ENCODE results near the gene PRAMEF12.
"Not testable (repeated sequence)": the region's sequence is repeated elsewhere in the genome, so short reads cannot be mapped to it uniquely, and the experiment has no call there.

PRAMEF12 gene

DNA sequence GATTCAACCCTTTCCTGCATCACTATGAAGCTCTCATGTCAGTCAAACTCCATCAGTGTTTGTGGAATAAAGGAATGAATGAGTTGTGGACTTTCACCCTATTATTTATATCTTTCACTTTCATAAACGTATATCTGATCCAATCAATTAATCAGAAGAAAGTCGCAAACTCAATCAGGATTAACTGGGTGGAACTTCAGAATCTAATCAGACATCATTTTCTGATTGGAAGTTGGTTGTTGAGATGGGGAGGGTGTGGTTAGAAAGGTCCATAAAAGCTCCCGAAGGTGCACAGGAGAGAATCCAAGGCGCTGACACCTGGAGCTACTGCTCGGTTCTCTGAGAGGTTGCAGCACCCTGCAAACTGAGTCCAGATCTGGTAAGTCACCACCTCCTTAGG lies at the start of gene PRAMEF12:
TSS of gene PRAMEF12 (plus strand) at position 301 of the 400 bp plus-strand sequence. CDS start 1,130 bp downstream, outside the sequence.
- no peak for DNase-seq (ENCODE audit: low read depth)

GRCh38 chr1:12728391-12728790 lies 45.1 kb upstream of the PRAMEF12 start:
- DNase-seq (ENCODE audit: low read depth) = no peak

GRCh38 chr1:12730156-12730555 lies 43.4 kb upstream of the PRAMEF12 start:
- DNase-seq (ENCODE audit: low read depth) = no peak

DNA sequence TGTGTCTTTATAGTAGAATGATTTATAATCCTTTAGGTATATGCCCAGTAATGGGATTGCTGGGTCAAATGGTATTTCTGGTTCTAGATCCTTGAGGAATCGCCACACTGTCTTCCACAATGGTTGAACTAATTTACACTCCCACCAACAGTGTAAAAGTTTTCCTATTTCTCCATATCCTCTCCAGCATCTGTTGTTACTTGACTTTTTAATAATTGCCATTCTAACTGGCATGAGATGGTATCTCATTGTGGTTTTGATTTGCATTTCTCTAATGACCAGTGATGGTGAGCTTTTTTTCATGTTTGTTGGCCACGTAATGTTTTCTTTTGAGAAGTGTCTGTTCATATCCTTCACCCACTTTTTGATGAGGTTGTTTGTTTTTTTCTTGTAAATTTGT lies 42.5 kb upstream of the PRAMEF12 start:
- DNase-seq (ENCODE audit: low read depth) = not testable (repeated sequence)

- DNase-seq (ENCODE audit: low read depth) = no peak
Measured at GRCh38 chr1:12734651-12735050, 38.9 kb upstream of the PRAMEF12 start.

DNA sequence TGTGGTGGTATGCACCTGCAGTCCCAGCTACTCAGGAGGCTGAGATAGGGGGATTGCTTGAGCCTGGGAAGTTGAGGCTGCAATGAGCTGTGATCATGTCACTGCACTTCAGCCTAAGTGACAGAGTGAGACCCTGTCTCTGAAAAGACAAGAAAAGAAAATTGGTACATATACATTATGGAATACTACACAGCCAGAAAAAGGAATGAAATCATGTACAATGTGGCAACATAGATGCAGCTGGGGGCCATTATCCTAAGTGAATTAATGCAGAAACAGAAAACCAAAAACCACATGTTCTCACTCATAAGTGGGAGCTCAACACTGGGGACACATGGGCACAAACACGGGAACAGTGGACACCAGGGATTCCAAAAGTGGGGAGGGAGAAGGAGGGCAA lies 34.6 kb upstream of the PRAMEF12 start:
- no peak for DNase-seq (ENCODE audit: low read depth)

- DNase-seq (ENCODE audit: low read depth) = no peak
Measured at GRCh38 chr1:12739613-12740012, 33.9 kb upstream of the PRAMEF12 start.

DNA sequence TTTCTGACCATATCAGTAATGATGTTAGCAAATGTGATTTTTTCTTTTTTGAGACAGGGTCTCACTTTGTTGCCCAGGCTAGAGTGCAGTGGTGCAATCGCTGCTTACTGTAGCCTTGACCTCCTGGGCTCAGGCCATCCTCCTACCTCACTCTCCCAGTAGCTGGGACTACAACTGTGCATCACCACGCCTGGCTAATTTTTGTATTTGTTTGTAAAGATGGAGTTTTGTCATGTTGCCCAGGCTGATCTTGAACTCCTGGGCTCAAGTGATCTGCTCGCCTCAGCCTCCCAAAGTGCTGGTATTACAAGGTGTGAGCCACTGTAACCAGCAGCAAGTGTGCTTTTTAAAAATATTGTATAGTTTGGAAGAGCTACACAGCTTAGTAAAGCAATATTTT lies 31.6 kb upstream of the PRAMEF12 start:
- DNase-seq (ENCODE audit: low read depth) = no peak

DNA sequence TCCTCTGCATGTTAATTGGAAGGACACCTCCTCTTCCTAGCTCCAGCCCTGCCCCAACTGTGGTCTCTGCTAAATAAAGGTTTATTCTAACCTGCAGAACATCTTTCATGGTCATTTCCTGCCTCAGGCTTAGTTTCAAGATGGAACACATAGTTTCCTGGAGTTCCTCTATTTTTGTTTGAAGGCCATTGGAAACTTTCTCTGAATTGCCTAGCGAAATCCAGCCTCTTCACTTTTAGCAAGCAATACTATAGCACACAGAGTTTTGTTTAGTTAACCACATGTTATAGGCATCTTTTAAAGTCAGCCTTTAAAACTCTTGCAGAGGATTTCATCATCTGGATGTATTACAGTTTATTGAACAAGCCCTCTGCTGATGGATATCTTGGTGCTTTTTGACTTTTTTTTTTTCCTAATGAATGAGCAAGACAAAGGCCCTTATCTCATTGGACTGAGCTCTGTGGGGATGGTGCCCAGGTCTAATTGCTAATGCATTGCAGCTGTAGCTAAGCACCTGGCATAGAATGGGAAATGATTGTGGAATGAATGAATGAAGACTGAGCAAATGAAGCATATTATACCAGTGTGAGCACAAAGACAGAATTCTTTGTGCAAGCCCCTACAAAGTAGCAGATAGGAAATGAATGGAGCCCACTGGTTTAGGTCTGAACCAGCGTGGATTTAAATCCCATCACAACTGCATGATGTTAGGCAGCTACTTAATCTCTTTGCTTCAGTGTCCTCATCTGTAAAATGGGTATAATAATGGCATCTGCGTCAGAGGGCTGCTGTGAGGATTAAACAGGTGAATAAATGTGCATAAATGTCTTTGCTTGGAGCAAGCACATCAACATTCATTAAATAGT lies 28.2 kb upstream of the PRAMEF12 start:
- no peak for DNase-seq (ENCODE audit: low read depth)

GRCh38 chr1:12745992-12746323 lies 27.6 kb upstream of the PRAMEF12 start, which contains the start of gene CFAP107:
Gene CFAP107, plus strand, starts transcription at chr1:12746200. Its CDS starts 231 bp downstream, at chr1:12746431.
- no peak for DNase-seq (ENCODE audit: low read depth)

DNA sequence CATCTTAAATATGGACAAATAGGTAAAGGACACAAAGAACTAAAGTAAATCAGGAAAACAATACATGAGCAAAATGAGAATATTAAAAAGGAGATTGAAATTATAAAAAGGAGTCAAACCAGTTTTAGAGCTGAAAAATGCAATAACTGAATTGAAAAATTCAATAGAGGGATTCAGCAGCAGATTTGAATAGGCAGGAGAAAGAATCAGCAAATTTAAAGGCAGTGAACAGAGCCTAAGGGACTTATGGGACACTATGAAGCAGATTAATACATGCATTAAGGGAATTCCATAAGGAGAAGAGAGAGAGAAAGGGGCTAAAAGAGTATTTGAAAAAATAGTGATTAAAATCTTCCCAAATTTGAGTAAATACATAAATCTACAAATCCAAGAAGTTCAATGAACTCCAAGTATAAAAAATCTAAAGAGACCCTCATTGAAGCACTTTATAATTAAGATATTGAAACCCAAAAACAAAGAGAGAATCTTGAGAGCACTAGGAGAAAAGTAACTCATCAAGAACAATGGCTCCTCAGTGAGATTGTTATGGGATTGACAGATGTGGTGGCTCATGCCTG lies 24.7 kb upstream of the PRAMEF12 start:
- DNase-seq (ENCODE audit: low read depth) = no peak

DNA sequence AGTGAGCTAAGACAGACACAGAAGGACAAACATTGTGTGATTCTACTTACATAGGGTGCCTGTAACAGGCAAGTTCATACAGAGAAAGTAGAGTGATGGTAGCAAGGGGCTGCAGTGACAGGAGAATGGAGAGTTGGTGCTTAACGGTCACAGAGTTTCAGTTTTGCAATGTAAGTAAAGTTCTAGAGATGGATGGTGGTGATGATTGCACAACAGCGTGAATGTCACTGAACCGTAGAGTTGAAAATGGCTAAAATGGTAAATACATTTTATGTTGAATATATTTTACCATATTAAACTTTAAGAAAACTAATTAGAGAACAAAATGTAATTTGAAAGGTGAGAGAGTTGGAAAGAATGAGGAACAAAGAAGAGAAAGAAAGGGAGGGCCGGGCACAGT lies 18.8 kb upstream of the PRAMEF12 start:
- no peak for DNase-seq (ENCODE audit: low read depth)

DNA sequence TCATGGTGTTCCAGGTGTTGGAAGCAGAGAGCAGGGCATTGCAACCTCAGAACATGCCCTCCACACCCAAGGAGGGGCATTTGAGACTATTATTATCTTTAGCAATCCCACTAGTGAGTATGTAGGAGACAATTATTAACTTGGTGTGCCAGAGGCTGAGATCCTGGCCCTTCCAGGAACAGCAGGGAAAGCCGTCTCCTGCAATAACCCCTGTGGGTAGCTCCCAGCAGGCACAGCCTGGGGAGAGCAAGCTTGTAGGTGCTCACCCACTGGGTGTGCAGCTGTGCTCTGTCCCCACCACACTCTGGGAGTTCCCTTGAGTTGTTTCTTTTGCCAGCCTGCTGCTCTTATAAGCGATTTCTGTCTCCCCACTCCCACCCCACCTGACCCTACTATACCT lies 17.3 kb upstream of the PRAMEF12 start:
- no peak for DNase-seq (ENCODE audit: low read depth)

- DNase-seq (ENCODE audit: low read depth) = no peak
Measured at GRCh38 chr1:12756768-12757413, 16.6 kb upstream of the PRAMEF12 start.

DNA sequence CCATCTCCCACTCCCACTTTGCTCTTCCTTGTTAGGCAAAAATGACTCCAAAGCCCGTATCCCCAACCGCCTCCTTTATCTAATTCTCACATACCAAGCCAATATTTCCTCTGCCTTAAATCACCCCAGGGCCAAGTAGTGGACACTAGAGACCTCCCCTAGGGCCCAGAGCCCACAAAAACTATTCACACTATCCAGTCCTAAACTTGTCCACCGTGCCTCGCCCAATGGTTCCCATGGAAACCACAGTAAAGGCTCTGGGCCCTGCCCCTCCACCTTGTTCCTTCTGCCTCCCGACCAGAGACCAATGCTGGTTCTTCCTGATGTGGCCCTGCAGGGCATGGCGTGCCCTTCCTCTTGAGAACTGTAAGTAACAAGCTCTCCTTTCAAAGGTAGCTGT lies 15.7 kb upstream of the PRAMEF12 start:
- no peak for DNase-seq (ENCODE audit: low read depth)

DNA sequence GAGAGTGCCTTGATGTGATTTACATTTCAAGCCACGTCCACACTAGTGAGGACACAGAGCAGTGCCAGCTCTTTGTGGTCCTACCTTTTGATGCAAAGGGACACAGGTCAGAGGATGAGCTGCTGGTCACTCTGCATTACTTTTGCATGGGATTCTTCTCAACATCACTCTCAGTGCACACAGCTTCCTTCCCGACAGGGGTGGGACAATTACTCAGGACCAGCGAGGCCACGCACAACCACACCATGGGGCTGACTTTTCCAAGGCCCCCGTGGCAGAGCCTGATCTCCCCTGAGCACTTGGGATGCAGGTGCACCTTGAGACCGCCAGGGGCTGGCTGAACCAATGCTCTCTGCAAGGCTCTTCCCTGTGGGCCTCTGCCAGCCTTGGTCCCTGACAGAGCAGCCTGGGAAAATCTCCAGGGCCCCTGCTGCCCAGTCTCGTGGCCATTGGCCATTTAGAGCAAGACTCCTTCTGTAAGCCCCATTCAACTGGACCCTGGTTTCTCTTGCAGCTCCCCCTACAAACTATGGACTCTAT lies 13.2 kb upstream of the PRAMEF12 start:
- no peak for DNase-seq (ENCODE audit: low read depth)

DNA sequence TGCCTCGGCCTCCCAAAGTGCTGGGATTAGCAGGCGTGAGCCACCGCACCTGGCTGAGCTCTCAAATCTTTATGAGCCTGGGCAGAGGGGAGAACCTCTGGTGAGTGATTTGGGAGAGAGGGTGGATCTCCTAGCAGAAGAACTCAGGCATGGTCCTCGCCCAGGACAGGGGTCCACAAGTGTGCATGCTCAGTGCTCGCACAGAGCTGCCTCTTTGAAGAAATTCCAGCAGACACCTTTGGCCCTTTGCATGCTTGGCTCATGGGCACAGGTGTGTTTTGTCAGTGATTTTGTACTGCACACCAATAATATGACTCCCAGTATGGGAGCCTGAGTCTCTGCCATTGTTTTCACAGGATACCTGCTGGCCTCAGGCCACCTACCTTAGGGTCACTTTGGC lies 11.8 kb upstream of the PRAMEF12 start:
- no peak for DNase-seq (ENCODE audit: low read depth)

- no peak for DNase-seq (ENCODE audit: low read depth)
Measured at GRCh38 chr1:12762766-12763165, 10.8 kb upstream of the PRAMEF12 start.

DNA sequence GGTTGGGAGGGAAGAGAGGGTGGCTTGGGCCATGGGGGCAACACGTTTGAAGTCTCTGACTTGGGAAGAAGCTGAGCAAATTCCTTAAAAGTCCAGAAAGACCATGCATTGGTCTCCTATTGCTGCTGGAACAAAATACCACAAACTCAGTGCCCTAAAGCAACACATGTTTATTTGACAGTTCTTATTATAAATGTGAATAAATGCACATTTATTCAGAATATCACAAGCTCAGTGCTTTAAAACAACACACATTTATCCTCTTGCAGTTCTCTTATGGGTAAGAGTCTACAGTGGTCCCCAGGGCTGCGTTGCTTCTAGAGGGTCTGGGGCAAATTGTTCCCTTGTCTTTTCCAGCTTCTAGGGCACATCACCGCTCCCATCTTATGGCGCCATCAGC lies 10.1 kb upstream of the PRAMEF12 start:
- DNase-seq (ENCODE audit: low read depth) = no peak

DNA sequence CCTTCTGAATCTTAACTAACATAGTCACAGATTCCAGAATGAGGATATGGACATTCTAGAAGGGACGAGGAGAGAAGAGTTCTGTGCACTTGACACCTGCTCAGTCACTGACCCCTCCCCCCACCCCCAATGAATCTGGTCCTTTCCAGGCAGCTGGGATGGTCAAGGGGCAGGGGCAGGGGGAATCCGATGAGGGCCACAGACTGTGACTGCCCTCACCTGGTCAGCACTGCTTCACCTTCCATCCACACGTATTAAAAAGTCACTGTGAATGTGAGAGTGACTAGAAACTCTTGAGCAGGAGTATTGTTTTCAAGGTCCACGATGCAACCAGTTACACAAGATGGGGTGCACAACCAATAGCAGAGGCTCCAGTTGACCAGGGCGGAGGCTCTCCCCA lies 9.5 kb upstream of the PRAMEF12 start:
- no peak for DNase-seq (ENCODE audit: low read depth)

GRCh38 chr1:12769031-12769430 lies 4.5 kb upstream of the PRAMEF12 start:
- no peak for DNase-seq (ENCODE audit: low read depth)

GRCh38 chr1:12769976-12770505 lies 3.5 kb upstream of the PRAMEF12 start:
- DNase-seq (ENCODE audit: low read depth) = no peak

GRCh38 chr1:12770620-12771019 lies 2.9 kb upstream of the PRAMEF12 start:
- DNase-seq (ENCODE audit: low read depth) = no peak

Data from activated gamma-delta T cell treated with anti-CD3 and anti-CD28 coated beads, Interleukin-2, amount 50 U/mL, for 16 hours (primary cell).